Measurements from ENCODE around the gene DOCK10. TPM values are rescaled to one million over a fixed set of nuclear protein-coding genes. Genes with fewer than 3 reads are reported as not detected.

The DOCK10 gene
- total RNA-seq, 4 donors from 2014 or later = 16.7 to 37.2 (median 20.8) TPM

- no peaks in the 10 kb centered on the region for H3K9me3 ChIP-seq
- H3K27me3 ChIP-seq = no peaks in the 10 kb centered on the region
- no peaks in the 10 kb centered on the region for H3K36me3 ChIP-seq
- H3K4me3 ChIP-seq = no peak overlapping the region
- peaks cover 0 to 4% (median 0%) of the 10 kb centered on the region in 4 donors for H3K4me1 ChIP-seq
- H3K27ac ChIP-seq = no peak overlapping the region
- DNase-seq (ENCODE audit: low spot score in 2 of 2) = no peak
- TF ChIP-seq EP300 (IDR thresholded peaks at IDR 0.05) = no peak
- TF ChIP-seq POLR2A (IDR thresholded peaks at IDR 0.05) = no peak
- TF ChIP-seq, protein P1, sequence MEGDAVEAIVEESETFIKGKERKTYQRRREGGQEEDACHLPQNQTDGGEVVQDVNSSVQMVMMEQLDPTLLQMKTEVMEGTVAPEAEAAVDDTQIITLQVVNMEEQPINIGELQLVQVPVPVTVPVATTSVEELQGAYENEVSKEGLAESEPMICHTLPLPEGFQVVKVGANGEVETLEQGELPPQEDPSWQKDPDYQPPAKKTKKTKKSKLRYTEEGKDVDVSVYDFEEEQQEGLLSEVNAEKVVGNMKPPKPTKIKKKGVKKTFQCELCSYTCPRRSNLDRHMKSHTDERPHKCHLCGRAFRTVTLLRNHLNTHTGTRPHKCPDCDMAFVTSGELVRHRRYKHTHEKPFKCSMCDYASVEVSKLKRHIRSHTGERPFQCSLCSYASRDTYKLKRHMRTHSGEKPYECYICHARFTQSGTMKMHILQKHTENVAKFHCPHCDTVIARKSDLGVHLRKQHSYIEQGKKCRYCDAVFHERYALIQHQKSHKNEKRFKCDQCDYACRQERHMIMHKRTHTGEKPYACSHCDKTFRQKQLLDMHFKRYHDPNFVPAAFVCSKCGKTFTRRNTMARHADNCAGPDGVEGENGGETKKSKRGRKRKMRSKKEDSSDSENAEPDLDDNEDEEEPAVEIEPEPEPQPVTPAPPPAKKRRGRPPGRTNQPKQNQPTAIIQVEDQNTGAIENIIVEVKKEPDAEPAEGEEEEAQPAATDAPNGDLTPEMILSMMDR (IDR thresholded peaks at IDR 0.05) = no peak
- 67 to 78% methylated on average over 4 of the region's 4 CpGs for WGBS, 2 donors
Observed at GRCh38 chr2:225022188-225022587, 20.1 kb downstream of the DOCK10 start.

DNA sequence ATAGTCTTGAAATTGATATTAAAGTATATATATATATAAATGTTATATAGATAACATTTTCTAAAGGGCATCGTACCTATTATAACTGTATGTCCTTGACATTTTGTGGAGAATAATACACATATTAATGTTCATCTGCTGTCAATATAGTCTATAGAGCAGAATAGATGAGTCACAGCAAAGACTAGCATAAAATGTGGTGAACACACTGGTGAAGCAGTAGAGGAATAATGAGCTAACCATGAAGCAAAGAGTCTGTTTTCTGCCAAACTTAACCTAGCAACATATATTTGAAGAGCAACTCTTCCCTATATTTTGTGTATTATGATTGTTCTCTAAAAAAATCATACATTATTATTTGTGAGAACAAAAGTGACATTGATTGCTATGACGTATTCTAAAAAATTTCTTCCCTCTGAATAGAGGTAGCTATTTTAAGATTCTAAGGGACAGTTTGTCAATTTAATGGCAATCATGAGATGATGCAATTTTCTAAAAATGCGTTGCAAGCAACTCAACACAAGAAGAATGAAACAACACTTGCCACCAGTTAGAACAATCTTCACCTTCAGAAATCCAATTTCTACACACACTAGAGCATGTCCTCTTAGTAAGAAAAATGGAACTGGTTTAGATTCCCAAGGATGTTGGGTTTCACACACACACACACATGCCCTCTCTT is 22.0 kb downstream of the DOCK10 start:
- Histone ChIP-seq H3K4me3 (no peak overlapping the region), H3K27ac (no peak overlapping the region), H3K27me3 (no peaks in the 10 kb centered on the region), H3K36me3 (no peaks in the 10 kb centered on the region), H3K4me1 (peaks cover 0 to 4% (median 0%) of the 10 kb centered on the region in 4 donors), H3K9me3 (no peaks in the 10 kb centered on the region)
- WGBS, 2 donors = 55 to 61% methylated on average over 3 of the region's 3 CpGs
- DNase-seq (ENCODE audit: low spot score in 2 of 2) = no peak
- TF ChIP-seq POLR2A (IDR thresholded peaks at IDR 0.05) = no peak
- TF ChIP-seq, protein P1 (IDR thresholded peaks at IDR 0.05) = no peak
- TF ChIP-seq EP300 (IDR thresholded peaks at IDR 0.05) = no peak

DNA sequence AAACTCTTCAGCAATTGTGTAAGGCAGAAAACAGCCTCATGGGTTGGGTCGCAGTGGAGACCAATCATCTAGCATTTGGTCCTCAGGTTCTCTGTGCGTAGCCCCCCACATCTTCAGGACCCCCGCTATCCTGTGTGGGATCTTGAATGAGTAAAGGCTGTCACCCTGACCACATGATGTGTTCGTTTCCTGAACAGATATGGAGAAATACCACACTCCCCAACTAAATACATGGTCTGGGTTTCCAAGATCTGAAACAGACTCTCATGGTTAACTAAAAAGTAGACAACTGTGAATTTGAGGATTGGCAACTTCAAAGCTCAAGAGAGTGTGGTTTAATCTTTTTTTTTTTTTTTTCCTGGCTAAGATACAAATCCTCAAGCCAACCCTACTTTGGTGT is 23.2 kb downstream of the DOCK10 start:
- no peaks in the 10 kb centered on the region for H3K9me3 ChIP-seq
- TF ChIP-seq, protein P1 (IDR thresholded peaks at IDR 0.05) = no peak
- TF ChIP-seq POLR2A (IDR thresholded peaks at IDR 0.05) = no peak
- TF ChIP-seq EP300 (IDR thresholded peaks at IDR 0.05) = no peak

GRCh38 chr2:225017713-225018112 is 24.6 kb downstream of the DOCK10 start:
- no peak for DNase-seq (ENCODE audit: low spot score in 2 of 2)
- Histone ChIP-seq H3K27me3 (no peaks in the 10 kb centered on the region), H3K9me3 (no peaks in the 10 kb centered on the region), H3K27ac (no peak overlapping the region), H3K4me3 (no peak overlapping the region), H3K4me1 (peaks cover 0 to 4% (median 0%) of the 10 kb centered on the region in 4 donors), H3K36me3 (no peaks in the 10 kb centered on the region)
- TF ChIP-seq, protein P1 (IDR thresholded peaks at IDR 0.05) = no peak
- WGBS, 2 donors = 66 to 74% methylated on average over 3 of the region's 3 CpGs

More for the DNA sequence above, 23.2 kb downstream of the DOCK10 start:
- Histone ChIP-seq H3K4me3 (no peak overlapping the region), H3K36me3 (no peaks in the 10 kb centered on the region), H3K27me3 (no peaks in the 10 kb centered on the region), H3K27ac (no peak overlapping the region), H3K4me1 (peaks cover 0 to 4% (median 0%) of the 10 kb centered on the region in 4 donors)
- no peak for DNase-seq (ENCODE audit: low spot score in 2 of 2)
- 96 to 97% methylated on average over 4 of the region's 4 CpGs for WGBS, 2 donors

GRCh38 chr2:225017098-225017685 is 25.1 kb downstream of the DOCK10 start:
- H3K4me3 ChIP-seq = no peak overlapping the region
- TF ChIP-seq POLR2A (IDR thresholded peaks at IDR 0.05) = no peak
- TF ChIP-seq, protein P1 (IDR thresholded peaks at IDR 0.05) = no peak
- H3K4me1 ChIP-seq = peaks cover 0 to 4% (median 0%) of the 10 kb centered on the region in 4 donors
- H3K36me3 ChIP-seq = no peaks in the 10 kb centered on the region
- H3K27me3 ChIP-seq = no peaks in the 10 kb centered on the region
- DNase-seq (ENCODE audit: low spot score in 2 of 2) = no peak
- no peak overlapping the region for H3K27ac ChIP-seq
- no peaks in the 10 kb centered on the region for H3K9me3 ChIP-seq
- WGBS, 2 donors = 92% methylated on average over 2 of the region's 2 CpGs
